HG02938 (cell line): Measurements from ENCODE around the gene FIG4.
"Not testable (repeated sequence)": the region's sequence is repeated elsewhere in the genome, so short reads cannot be mapped to it uniquely, and the experiment has no call there.

Experiments
- ATAC-seq: cut with Tn5 transposase; IDR thresholded peaks from one replicate; pipeline ENCODE4 v1.9.1; 2021; ENCODE audit warnings: mild to moderate bottlenecking, moderate library complexity; ENCODE audit not compliant: unreplicated experiment

Gene FIG4

DNA sequence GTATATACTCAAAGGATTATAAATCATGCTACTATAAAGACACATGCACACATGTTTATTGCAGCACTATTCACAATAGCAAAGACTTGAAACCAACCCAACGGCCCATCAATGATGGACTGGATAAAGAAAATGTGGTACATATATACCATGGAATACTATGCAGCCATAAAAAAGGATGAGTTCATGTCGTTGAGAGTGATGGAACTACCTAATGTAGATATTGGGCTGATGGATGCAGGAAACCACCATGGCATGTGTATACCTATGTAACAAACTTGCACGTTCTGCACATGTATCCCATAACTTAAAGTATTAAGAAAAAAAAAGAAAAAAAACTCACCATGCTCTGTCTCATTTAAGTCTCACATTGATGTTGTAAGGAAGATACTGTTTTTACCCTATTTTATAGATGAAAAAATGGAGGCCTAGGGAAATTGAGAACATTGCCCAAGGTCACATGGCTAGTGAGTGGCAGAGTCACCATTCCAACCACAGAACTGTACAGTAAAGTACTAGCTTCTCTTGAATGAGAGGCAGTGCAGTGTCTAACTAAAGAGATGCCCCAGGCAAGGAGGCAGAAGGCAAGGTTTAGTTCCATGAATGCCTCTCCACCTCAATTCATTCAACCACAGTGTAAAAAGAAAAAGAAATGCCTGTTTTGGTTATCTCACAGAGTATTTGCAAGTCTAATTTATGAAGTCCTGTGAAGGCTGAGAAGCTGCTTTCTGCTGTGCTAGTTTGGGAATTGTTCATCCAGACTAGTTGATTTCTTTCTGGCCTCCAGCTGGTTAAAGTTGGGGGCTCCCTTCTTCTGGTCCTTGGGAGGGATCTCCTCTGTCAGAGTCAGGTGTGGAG, 68.2 kb downstream of the FIG4 start:
- no peak for ATAC-seq

DNA sequence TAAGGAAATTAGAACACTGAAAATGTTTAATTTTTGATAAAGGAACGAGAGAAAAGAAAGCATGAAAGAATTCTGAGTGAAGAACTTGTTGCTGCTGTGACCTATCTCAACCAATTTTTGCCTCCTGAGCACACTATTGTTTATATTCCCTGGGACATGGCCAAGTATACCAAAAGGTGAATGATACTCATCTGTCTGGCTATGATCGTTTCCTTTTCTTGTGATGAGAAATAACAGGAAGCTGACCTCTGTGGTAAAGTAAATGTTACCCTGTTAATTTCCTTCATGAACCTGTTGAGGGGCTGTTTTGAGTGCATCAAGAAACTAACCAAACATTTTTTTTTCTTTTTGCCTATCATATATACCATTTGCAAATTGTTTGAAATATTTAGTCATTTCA, 69.1 kb downstream of the FIG4 start:
- no peak for ATAC-seq

DNA sequence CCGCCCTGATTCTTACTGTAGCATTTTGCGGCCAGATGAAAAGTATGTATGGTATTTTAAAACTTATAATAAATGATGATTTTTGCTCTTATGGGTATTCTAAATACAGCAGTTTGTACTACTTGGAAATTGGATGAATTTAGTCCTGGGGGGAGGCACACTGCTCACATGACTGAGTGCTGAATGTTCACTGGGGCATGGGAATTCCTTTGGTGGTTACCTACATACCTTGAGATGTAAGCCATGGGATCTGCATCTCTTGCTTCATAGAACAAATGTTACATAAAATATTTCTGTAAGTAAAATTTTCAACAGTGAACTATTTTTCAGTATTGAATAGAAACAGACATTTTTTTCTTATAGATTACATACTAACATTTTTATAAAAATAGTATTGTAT, 71.1 kb downstream of the FIG4 start:
- no peak for ATAC-seq

DNA sequence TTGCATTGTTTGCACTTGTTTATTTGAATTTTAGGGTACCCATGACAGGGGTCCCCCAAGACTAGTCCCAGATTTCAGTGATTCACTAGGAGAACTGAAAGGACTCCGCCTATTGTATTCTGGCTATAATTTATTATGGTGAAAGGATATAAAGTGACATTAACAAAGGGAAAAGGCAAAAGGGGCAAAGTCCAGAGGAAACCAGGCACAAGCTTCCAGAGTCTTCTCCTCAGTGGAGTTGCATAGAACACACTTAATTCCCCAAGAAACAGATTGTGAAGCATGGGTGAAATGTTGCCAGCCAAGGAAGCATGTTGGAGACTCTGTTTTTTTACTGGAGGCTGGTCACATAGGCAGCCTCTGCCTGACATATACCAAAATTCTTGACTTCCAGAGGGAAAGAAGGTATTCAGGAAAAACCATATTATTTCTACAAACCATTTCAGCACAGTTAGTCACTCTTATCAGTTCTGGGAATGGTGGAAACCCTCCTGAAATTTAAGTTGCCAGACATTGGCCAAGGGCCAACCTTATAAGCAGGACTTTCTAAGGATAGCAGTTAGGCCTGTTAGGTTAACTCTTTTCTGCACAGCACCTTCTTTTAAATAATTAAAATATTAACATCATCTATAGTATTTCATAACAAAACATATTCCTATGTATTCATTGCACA, 71.8 kb downstream of the FIG4 start:
- ATAC-seq, result no peak

DNA sequence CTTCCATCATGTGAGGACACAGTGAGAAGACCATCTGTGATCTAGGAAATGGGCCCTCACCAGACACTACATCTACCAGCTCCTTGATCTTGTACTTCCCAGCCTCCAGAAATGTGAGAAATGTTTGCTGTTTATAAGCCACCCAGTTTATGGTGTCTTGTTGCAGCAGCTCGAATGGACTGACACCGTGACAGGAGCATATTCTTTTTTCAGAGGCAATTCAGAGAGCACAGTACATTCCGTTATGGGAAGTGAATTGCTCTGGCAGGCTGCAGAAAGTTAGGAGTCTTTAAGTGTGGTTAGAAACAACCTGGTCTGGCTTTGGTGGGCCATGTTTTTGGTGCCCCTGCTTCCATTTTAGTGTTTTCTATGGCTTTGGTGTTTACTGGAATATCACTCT, 75.1 kb downstream of the FIG4 start:
- no peak for ATAC-seq

DNA sequence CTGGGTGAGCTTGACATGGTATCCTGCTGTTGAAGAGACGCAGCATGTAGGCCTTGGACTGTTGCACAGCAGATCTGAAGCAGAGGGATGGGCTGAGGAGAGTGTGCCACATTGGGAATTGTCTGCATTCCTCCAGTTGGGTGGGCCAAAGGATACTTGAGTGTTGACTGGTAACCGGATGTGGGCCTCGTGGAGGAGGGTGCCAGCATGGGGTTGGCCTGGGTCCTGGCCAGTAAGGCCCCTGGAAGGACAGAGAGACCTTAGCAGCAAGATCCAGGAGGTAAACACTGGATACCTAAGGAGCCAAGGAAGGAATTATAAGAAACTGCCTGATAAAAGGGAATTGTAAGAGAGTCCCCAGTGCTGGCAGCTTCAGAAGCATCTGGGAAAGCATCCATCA, 76.9 kb downstream of the FIG4 start:
- no peak for ATAC-seq

DNA sequence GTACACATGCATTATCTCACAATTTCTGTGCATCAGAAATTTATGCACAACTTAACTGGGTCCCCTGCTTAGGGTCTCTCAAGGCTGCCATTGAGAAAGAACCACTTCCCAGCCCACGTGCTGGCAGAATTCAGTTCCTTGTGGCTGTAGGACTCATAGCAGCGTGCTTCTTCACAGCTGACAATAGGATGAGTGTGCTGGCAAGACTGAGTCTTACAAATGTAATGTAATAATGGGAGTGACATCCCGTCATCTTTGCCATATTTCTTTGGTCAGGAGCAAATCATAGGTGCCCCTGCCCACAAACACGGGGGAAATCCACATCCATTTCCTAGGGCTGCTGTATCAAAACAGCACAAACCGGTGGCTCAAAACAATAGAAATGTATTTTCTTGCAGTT, 77.4 kb downstream of the FIG4 start:
- no peak for ATAC-seq

DNA sequence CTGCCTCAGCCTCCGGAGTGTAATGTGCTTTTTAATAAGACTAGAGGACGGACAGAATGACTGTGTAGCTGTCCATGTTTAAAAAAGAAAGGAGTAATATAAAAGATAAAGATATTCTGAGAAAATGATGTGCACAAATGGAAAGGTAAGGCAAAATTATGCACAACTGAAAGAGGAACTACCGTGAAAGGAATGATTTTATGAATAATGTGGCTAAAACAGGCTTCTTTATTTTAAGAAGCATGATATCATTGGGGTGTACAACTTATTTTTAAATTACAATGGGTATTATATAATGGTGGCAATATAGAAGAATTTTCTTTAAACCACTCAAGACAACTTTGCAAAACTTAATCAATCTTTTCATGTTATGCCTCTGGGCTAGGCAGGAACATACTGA, 78.1 kb downstream of the FIG4 start:
- no peak for ATAC-seq

DNA sequence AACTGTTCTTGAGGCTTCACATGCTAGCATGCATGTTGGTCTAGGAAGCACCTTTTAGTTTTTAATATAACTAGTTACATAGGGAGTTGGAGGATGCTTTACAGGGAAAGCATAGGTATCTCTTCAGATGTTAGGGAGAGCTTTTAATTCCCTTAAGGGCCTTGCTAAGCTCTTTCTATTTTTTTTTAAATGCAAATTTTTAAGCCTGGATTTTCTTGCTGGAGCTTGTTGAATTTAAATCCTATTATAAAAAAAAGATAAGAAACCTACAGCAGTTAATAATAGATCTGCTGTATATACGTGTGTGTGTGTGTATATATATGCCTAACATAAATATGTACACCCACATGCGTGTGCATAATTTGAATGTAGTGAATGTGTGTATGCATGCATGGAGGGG, 79.0 kb downstream of the FIG4 start:
- no peak for ATAC-seq

DNA sequence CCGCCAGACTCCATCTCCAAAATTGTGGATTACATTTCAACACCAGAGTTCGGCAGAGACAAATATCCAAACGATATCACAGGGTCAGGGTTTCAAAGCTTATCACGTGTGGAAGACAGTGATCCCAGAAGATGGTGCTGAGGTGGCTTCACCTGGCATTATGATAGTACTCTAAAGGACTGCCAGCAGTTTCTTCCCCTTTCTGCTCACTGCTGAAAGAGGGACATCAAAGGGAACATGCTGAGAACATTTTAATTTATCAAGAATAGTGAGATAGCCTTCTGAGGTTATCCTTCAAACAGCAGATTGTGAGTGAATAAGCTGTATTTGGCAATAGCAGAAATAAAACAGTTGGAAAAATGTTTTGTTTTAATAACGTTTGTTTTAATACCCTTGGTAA, 79.7 kb downstream of the FIG4 start:
- no peak for ATAC-seq

DNA sequence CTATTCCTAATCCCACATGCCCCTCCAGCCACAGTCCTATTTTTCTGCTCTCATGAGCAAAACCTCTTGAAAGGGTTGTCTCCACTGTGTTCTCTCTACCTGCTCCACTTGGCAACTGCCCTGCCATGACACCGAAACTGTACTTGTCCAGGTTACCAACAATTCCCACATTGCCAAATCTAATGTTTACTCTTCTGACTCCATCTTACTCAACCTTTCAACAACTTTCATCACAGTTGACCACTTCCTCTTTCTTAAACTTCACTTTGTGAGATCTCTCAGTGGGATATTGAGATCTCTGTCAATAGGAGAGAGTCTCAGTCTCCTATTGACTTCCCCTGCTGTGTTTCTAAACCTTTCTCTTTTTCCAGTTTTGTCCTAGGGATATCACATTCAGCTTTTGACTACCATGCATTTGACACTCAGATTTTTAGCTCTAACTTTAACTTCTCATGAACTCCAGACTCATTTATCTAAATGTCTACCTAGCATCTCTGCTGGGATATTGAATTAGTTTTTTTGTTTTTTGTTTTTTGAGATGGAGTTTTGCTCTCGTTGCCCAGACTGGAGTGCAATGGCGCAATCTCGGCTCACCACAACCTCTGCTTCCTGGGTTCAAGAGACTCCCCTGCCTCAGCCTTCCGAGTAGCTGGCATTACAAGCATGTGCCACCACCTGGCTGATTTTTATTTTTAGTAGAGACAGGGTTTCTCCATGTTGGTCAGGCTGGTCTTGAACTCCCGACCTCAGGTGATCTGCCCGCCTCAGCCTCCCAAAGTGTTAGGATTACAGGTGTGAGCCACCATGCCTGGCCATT, 81.1 kb downstream of the FIG4 start:
- not testable (repeated sequence) for ATAC-seq

DNA sequence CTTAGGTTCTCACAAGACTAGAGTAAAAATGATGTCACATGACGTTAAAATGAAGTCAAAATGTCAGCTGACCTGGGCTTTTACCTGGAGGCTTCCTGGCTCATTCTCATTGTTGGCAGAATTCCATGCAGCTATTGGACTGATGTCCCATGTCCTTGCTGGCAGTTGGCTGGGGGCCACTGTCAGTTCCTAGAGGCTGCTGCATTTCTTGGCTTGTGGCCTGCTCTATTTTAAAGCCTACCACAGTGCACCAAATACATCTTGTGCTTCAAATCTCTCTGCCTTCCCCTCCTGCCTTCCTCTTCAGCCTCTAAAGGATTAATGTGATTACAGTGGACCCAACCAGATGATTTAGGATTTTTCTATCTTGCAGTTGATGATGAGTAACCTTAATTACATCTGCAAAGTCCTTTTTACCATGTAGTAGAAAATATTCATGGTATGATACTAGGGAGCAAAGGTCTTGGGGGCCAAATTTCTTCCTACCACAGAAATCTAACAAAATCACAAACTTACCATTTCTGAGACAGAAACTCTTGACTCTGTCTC, 81.9 kb downstream of the FIG4 start:
- ATAC-seq, result no peak

DNA sequence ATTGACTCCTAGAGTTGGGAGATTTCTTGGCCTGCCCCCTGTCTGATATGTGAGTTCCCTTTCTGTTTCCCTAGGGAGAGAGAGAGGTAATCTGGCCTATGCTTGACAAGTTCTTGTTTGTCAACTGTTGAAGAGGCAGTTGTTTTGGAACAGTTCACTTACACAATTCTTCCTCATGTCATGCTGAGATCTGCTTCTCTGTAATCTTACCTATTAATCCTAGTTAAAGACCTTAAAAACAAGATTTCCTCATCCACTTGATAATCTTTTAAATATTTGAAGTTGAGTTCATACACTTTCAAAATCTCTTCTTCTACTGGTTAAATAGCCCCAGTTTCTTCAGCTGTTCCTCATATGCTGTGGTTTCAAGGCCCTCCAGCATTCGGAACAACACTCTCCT, 89.9 kb downstream of the FIG4 start:
- no peak for ATAC-seq

DNA sequence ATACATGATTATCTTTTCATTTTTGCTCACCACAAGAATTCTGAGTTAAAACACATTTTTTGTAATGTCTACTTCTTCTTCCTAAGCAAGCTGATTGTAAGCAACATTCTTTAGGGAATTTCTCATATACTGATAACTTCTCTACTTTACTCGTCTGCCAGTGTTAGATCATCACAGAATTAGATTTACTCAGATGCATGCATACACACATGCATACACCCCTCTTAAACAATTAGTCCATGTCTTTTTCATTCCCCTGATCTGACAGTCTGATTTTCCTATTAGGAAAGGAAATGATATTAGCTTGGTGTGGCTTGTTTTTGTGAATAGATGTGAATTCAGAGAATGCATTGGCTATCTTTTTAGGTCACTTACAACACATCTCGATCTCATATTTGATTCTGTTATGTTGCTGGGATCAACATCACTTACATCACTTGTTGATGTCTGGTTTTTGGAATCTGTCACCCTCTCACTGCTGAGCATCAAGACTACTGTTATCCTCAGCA, 91.4 kb downstream of the FIG4 start:
- ATAC-seq, result no peak

DNA sequence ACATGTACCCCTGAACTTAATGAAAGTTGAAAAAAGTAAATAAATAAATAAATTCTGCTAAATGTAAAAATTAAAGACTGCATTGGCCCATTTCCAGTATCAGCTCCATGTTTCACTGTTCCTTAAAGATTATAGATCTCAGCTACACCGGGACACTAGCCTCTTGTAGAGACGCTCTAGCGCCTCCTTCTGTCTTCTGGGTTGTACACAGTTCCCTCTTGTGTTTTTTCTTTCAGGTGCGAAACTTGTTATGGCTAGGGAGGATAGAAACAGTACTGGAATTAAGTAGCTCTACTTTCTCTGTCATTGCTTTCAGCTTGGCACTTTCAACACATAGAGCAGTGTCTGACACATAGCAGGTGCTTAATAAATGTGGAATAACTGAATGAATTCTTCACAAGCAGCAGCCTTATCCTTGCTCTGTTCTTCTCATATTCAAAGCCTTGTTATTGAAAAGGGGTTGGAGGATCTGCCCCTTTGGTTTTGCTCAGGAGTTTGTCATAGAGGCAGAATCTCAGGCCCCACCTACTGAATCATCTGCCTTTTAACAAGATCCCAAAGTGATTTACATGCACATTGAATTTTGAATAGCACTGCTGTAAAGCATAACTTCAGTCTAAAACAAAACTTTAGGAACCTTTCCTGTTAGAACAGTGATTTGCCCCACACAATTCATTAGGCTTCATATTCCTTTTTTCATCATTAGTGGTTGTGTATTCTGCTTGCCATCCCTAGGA, 92.3 kb downstream of the FIG4 start:
- ATAC-seq, result no peak

DNA sequence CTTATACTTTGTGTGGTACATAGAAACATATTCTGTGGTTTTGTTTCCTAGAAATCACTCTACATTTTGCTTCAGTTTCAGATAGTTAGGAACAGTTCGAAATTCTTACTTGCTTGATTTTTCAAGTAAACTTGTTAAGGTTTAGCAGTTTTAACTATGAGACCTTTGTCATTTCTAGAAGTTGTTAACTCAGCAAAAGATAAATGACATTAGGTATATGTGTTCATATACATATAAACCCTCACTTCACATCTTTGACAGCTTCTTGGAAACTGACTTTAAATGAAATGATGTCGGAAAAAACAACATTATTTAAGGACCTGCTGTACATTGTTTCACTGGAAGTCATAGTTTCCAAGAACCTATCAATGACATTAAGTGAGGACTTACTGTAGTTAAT, 96.2 kb downstream of the FIG4 start:
- no peak for ATAC-seq

DNA sequence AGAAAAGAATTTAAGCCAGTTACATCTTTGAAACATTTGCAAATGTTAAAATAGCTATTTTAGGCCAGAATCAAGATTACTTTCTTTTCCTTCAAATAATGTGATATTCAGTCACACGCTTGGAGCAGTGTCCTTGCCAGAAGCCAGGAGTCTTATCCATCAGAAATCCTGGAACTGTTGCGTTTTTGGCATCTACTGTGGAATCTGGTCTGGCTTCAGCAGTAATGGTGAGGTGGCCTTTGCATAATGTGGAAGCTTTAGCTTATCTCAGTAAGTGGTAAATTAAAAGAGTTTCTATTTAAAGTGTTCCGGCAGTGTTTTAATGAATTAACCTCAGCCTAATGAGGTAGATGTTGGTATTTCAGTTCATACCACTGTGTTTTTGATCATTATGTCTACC, 97.6 kb downstream of the FIG4 start:
- ATAC-seq, result no peak

DNA sequence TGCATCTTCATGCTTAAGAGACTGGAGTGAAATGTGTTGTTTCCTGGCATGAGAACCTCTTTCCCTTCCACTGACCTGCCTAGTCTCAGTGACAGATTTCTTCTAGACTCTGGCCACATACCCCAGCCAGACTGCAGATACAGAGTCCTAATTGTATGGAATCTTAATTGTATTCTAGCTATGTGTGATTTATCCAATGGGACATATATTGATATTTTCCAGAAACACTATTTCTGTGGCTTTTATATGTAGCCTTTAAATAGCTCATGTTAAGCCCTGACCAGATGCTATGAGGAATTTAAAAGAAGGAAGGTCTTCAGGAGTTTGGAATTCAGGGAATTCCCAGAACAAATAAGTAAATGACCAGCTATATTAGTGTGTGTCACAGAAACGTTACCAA, 99.0 kb downstream of the FIG4 start:
- ATAC-seq, result no peak

DNA sequence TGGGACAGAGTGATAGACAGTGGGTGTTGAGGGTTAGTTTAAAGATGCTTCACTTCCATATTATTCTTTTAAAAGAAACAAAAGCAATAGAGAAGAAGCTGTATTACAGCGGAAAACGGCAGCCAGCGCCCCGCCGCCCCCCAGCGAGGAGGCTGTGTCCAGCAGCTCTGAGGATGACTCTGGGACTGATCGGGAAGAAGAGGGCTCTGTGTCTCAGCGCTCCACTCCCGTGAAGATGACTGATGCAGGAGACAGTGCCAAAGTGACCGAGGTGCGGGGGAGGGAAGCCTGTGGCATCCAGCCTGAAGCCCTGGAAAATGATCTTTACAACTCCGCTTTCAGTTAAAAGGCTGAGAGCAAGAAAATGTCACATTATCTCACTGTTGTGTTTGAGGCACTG, 100.2 kb downstream of the FIG4 start:
- ATAC-seq, result no peak

DNA sequence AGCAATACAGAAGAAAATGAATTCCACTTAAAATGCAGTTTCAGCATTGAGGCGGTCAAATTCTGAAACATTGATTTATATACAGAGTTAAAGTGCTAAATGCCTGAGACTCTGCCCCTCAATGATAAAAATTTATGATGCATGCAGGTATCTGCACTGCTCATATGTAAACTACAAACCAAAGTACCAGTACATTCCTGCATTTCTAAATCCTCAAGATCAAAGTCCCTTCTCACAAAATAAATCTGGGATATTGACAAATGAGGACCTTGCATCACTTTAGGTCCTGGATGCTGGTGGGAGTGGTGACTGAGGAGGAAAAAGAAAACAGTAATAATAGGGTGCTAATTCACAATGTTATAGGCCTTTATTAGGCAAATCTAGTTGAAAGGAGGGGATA, 101.9 kb downstream of the FIG4 start:
- no peak for ATAC-seq

DNA sequence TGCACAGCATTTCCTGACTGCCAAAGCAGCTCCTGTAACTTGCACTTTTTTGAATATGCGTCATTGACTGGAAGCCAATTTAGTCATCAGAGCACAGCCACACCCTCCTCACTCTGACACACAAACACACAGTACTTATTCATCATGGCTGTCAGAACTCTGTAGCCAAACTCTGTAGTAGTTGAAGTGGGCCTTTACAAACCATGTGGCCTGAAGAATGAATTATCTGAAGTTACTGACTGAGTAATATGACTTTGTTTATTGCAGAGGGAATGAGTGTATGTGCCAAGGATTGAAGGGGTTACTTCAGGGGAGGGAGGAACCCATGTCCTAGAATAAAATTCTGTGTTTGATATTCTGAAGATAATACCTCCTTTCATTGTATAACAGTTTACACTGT, 102.7 kb downstream of the FIG4 start:
- no peak for ATAC-seq
